Measurements from ENCODE around the gene RAD23A.
A peak's percentile ranks its signal among the peaks of the same experiment; 100 is the strongest.
"Not testable (repeated sequence)": the region's sequence is repeated elsewhere in the genome, so short reads cannot be mapped to it uniquely, and the experiment has no call there.

RAD23A gene

DNA sequence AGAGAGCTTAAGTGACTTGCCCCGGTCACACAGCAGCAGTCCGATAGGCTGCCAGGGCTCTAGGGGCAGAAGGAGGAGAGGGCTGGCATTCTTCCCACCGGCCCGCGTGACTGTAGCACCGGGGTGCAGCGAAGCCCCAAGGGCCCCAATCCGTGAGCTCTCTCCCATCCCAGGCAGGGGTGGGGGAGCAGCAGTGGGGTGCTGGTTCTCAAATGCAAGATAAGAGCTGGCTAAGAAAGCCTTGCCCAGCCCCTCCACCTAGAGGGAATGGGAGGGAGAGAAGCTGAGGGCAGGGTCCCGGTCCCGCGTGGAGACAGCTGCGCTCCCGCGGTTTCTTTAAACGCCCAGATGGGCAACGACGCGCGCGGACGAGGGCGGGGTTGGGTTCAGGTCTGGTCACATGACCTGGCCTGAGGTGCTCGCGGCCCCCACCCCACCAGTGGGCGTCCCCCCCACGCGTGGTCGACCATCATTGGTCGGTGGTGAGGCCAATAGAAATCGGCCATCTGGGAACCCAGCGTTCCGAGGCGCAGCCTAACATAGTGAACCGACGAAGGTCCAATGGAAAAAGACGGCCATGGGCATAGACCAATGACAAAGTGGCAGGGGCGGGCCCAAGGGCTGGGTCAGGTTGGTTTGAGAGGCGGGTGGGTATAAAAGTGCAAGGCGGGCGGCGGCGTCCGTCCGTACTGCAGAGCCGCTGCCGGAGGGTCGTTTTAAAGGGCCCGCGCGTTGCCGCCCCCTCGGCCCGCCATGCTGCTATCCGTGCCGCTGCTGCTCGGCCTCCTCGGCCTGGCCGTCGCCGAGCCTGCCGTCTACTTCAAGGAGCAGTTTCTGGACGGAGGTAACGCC, 7.5 kb upstream of the RAD23A start, which contains the start of gene CALR:
CALR (plus strand) TSS at position 683 of the 852 bp plus-strand sequence; CDS start at position 754, 71 bp downstream.
- peak; percentile 99 for DNase-seq

DNA sequence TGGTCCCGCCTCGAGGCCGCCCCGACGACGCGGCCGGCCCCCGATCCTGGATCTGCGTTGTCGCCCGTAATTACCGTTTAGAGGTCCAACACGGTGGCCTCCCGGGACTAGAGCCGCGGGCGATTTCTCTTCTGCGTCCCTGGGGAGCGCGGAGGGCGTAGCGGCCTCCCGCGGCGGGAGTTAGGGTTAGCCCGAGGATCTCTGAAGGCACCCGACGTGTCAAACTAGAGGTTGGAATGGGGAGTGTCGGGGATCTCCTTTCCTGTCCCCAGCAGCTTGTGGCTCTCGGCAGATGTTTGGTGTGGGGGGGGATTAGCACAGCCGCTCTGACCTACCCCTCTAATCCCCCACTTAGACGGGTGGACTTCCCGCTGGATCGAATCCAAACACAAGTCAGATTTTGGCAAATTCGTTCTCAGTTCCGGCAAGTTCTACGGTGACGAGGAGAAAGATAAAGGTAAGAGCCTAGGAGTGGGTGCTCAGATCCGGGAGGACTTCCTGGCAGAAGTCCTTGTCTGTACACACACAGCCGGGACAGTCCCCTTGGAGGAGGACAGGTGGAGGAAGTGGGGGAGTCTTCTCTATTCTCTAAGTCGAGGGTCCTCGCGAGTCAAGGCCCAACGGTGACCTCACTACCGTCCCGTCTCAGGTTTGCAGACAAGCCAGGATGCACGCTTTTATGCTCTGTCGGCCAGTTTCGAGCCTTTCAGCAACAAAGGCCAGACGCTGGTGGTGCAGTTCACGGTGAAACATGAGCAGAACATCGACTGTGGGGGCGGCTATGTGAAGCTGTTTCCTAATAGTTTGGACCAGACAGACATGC, 6.7 kb upstream of the RAD23A start:
- peak; percentile 59 for DNase-seq

DNA sequence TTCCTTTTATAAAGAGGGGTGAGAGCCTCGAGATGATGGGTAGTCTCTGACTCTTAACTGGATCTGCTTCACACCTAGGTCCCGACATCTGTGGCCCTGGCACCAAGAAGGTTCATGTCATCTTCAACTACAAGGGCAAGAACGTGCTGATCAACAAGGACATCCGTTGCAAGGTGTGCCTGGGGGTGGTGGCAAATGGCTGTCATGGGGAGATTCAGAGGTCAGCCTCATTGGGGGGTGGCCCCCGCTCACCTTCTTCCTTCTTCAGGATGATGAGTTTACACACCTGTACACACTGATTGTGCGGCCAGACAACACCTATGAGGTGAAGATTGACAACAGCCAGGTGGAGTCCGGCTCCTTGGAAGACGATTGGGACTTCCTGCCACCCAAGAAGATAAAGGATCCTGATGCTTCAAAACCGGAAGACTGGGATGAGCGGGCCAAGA, 5.7 kb upstream of the RAD23A start:
- peak; percentile 25 for DNase-seq

DNA sequence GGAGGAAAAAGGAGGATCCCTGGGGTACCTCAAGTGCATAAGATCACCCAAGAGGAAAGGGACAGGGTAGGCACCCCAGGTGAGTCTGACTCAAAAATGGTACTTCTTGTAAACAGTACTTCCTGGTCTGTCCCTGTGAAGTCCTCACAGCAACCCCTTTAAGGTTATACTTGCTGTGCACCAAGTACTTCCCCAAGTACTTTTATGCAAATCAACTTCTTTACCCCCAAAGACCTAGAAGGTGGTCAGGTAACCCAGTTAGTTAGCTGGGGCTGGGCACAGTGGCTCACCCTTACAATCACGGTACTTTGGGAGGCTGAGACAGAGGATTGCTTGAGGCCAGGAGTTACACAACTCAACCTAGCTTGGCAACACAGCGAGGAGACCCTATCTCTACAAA, 4.8 kb upstream of the RAD23A start:
- DNase-seq: no peak

DNA sequence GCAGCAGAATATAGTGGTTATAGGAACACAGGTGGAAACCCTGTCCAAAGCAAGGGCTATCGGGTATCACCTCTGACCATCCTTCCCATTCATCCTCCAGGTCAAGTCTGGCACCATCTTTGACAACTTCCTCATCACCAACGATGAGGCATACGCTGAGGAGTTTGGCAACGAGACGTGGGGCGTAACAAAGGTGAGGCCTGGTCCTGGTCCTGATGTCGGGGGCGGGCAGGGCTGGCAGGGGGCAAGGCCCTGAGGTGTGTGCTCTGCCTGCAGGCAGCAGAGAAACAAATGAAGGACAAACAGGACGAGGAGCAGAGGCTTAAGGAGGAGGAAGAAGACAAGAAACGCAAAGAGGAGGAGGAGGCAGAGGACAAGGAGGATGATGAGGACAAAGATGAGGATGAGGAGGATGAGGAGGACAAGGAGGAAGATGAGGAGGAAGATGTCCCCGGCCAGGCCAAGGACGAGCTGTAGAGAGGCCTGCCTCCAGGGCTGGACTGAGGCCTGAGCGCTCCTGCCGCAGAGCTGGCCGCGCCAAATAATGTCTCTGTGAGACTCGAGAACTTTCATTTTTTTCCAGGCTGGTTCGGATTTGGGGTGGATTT, 2.1 kb upstream of the RAD23A start:
- DNase-seq: no peak

DNA sequence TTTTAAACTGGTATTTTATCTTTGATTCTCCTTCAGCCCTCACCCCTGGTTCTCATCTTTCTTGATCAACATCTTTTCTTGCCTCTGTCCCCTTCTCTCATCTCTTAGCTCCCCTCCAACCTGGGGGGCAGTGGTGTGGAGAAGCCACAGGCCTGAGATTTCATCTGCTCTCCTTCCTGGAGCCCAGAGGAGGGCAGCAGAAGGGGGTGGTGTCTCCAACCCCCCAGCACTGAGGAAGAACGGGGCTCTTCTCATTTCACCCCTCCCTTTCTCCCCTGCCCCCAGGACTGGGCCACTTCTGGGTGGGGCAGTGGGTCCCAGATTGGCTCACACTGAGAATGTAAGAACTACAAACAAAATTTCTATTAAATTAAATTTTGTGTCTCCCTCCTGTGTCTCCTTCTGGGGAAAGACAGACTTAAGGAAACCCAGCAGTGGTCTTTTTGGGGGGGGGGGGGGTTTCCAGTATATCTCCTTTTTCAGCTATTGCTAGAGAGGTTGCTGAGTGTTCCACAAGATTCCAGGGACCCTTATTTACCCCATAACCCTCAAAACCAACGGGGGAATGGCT, 1.5 kb upstream of the RAD23A start:
- DNase-seq: no peak

DNA sequence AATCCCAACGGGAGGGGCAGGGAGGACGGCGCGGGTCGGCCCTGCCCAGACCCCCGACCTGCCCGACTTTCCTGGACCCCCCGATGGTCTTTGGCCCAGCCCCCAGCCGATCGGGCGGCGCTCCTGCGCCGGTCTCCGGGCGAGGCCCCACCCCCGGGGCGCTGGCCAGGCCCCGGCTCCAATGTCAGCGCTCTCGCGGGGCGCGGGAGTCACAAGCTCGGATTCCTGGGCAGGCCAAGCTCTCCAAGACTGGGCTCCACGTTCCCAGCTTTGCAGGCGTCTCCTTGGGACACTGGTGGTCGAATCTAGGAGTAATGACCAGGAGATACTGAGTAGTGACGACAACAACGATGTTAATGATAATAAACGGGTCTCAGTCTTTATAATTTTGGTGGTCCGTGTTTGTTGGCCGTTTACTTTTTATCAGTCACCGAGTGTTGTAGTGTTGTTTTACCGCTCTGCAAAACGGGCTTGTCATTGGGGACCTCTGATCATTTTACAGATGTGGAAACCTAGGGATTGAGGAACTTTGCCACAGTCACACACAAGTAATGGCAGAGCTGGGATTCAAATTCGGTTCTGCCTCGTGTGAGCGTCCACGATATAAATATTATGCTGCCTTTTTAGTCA, 545 bp downstream of the RAD23A start:
- peak; percentile 73 for DNase-seq

DNA sequence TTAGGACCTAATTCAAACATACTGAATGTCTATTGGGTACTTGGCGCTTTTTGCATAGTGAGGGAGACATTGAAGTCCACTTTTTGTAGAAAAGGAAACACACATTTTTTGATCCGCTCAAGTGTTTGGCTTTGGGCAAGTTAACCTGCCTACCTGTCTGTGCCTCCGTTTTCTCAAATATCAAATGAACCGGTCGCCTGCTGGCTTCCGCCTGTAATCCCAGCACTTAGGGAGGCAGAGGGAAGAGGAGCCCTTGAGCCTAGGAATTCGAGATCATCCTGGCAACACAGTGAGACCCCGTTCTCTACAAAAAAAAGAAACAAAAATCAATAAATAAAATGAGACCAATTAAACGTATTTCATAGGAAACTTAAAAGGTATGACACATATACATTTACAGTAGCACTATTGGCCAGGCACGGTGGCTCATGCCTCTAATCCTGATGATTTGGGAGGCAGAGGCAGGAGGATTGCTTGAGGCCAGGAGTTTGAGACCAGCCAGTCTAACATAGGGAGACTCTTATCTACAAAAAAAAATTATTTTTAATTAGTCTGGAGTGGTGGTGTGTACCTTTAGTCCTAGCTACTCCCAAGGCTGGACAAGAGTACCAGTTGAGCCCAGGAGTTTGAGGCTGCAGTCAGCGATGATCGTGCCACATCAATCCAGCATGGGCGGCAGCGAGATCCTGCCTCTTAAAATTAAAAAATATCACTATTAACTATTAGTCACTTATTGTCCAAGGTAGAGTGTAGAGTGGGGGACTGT, 1.3 kb downstream of the RAD23A start:
- DNase-seq: no peak

DNA sequence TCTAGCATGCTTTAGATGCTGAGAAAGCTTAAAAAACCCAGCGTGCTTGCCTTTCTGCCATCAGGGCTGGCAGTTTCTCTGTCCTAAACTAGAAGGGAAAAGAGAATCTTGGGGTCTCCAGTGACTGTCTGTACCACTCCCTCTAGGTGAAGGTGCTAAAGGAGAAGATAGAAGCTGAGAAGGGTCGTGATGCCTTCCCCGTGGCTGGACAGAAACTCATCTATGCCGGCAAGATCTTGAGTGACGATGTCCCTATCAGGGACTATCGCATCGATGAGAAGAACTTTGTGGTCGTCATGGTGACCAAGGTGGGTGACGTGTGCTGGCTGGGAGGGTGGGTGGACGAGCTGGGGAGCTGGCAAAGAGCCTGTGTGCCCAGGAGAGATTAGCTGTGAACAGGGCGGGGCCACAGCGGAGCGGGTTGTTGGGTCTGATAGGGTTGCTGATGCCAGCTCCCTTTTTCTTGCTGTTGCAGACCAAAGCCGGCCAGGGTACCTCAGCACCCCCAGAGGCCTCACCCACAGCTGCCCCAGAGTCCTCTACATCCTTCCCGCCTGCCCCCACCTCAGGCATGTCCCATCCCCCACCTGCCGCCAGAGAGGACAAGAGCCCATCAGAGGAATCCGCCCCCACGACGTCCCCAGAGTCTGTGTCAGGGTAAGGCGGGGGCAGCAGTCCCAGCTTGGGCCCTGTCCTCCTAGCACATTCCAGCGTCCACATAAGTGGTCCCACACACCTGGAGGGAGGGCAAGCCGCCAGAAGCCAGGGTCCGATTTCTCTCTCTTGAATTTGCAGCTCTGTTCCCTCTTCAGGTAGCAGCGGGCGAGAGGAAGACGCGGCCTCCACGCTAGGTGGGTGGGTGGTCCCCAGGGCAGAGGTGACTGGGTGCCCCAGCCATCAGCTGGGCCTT, 2.3 kb downstream of the RAD23A start:
- DNase-seq: no peak

DNA sequence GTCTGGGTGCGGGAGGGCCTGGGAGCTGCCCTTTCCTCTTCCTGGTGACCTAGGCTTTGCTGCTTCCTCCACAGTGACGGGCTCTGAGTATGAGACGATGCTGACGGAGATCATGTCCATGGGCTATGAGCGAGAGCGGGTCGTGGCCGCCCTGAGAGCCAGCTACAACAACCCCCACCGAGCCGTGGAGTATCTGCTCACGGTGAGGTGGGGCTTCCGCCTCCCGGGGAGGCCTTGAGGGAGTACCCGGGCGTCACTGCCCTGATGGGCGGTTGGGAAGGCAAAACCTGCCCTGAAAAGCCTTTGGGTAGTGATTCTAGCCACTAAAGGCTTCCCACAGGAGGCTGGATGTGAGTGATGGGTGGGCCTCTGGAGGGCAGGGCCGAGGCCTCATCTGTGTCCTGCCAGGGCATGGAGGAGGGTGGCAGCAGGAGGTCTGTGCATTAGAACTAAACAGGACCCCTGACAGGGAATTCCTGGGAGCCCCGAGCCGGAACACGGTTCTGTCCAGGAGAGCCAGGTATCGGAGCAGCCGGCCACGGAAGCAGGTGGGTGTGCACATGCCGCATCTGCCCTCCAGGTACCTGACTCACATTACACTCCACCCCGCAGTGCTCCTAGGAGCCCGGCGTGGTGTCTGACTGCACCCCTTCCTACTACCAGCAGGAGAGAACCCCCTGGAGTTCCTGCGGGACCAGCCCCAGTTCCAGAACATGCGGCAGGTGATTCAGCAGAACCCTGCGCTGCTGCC, 3.1 kb downstream of the RAD23A start:
- DNase-seq: no peak

DNA sequence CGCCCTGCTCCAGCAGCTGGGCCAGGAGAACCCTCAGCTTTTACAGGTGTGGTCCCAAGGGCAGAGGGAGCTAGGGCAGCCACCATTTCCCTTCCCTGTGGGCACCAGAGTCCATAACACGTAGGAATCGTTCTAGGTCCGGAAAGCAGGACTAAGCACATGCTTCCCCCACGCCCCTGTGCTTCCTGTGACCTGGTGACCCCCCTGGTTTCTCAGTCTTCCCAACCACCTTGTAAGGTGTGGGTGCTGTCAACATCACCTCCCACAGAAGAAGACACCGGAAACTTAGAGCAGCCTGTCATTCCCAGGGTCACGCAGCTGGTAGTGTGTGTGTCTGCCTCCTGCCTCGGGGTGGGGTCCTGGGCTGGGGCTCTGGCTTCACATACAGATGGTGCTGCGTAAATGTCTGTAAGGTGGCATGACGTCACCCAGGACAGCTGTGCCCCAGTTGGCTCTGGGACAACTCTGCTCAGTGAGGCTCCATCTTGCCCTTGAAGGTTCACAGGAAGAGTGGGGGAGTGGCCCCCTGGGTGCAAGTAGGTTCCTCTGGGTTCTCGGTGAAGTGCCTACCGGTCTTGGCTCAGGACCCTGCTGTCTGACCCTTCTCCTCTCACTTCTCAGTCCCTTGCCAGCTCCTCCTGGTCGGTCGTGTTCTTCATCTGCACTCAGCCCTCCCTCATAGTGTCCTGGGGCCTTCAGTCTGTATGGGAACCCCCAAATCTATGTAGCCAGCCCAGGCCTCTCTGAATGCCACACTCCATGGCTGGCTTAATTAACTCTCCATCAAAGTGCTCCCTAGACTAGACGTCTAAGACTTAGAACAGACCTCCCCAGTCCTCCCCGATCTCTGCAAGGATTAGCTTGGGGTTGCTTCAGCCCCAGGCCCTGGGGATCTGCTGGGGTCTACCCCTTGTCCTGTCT, 4.0 kb downstream of the RAD23A start:
- DNase-seq: no peak

DNA sequence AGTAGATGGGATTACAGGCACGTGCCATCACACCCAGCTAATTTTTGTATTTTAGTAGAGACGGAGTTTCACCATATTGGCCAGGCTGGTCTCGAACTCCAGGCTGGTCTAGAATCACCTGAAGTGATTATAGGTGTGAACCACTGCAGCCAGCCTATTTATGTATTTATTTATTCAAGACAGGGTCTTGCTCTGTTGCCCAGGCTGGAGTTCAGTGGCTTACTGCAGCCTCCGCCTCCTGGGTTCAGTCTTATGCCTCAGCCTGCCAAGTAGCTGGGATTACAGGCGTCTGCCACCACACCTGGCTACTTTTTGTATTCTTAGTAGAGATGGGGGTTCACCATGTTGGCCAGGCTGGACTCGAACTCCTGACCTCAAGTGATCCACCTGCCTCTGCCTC, 6.4 kb downstream of the RAD23A start:
- not testable (repeated sequence) for DNase-seq

DNA sequence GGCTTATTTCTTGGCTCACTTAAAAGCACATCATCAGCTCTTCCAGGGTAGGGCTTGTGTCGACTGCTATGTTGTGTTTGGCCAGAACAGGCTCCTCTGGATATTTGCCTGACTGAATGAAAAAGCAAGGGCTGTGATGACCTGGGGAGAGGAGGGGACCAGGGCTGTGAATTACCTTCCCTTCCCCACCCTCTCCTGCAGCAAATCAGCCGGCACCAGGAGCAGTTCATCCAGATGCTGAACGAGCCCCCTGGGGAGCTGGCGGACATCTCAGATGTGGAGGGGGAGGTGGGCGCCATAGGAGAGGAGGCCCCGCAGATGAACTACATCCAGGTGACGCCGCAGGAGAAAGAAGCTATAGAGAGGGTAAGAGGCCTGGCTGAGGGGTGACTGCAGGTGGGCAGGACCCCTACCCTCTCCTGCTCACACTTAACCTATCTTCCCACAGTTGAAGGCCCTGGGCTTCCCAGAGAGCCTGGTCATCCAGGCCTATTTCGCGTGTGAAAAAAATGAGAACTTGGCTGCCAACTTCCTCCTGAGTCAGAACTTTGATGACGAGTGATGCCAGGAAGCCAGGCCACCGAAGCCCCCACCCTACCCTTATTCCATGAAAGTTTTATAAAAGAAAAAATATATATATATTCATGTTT, 7.0 kb downstream of the RAD23A start:
- DNase-seq: no peak

DNA sequence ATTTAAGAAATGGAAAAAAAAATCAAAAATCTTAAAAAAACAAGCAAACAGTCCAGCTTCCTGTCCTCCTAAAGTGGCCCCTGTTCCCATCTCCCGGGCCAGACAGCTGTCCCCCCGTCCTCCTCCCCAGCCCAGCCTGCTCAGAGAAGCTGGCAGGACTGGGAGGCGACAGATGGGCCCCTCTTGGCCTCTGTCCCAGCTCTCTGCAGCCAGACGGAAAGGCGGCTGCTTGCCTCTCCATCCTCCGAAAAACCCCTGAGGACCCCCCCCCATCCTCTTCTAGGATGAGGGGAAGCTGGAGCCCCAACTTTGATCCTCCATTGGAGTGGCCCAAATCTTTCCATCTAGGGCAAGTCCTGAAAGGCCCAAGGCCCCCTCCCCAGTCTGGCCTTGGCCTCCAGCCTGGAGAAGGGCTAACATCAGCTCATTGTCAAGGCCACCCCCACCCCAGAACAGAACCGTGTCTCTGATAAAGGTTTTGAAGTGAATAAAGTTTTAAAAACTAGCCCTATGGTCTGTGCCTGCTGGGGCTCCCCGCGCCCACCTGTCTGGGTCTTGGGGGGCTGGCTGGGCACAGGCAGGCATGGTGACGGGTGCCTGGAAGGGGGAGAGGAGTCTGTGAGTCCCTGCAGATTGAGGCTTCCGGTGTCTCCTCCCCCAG, 7.6 kb downstream of the RAD23A start:
- DNase-seq: no peak

DNA sequence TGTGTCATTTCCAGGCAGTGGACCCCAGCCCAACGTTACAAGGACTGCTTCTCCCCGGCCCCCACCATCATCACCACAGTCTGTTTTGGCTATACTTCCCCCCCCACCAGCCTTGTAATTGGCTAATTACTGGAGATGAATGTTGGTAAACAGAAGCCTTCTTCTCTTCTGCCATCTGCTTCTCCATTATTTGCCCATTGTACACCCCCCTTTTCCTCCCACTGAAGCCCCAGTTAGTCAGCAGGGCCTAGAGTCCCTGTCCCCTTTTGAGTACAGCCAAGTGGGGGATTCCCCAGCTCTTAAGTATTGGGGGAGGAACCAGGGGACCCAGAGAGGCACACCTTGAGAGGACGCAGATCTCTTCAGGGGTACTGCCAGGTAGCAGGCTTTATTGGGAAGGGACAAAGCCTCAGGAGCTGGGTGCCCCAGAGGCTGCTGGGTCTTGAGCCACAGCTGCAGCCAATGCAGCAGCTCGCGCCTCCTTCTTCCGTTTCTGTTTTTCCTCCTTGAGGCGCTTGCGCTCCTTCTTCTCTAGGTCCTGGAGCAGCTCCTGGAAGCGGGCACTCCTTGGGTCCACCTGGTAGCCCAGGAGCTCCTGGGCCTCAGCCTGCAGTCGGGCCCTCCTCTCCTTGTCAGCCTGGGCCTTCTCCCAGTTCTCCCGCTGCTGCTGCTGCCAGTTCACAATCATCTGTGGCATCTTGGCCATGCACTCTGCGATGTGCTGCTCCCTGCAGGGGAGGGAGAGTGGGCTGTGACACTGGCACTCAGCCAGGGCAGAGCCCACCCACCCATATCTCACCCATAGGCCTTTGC, 8.3 kb downstream of the RAD23A start:
- DNase-seq: no peak

DNA sequence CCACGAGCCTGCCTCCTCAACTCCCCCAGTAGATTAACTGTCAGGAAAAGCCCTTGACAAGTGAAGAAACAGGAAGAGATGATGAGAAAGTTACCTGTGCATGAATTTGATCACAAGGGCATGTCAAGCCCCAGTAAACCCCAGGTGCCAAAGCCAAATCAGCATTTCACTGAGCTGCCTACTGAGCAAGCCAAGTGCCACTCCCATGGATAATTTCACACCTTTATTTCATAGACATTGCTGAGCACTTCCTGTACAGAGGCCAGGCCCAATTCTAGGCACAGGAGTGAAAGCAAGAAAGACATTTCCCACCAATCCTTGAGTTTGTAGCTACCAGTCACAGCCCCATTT, 8.9 kb downstream of the RAD23A start:
- DNase-seq: no peak

DNA sequence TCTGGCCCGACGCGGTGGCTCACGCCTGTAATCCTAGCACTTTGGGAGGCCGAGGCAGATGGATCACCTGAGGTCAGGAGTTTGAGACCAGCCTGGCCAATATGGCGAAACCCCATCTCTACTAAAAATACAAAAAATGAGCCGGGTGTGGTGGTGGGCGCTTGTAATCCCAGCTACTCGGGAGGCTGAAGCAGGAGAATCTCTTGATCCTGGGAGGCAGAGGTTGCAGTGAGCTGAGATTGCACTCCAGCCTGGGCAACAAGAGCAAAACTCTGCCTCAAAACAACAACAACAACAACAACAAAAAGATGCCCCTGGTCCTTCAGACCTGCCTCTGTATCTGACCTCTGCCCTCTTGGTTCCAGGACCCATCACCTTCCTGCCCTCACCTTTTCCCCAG, 9.9 kb downstream of the RAD23A start:
- not testable (repeated sequence) for DNase-seq
